DOHH2 (cell line): Measurements from ENCODE around the gene SPOP.

Source experiments
- CTCF ChIP-seq: fragments of 200-600 bp; sonication (generic); IDR thresholded peaks from one replicate; pipeline ENCODE4 v1.5.1; 2014; ENCODE audit warnings: antibody characterized with exemption, mild to moderate bottlenecking, low read depth, low read length; ENCODE audit not compliant: poor library complexity, severe bottlenecking
- EZH2phosphoT487 ChIP-seq: fragments of 200-600 bp; sonication (generic); IDR thresholded peaks from 2 replicates; pipeline ENCODE4 v1.6.1; 2017; ENCODE audit warnings: borderline replicate concordance, mild to moderate bottlenecking, antibody characterized with exemption, low read length, moderate library complexity, mixed read lengths

GRCh38 chr17:49592263-49592662 is 85.6 kb downstream of the SPOP start:
- TF ChIP-seq CTCF (no peak), EZH2phosphoT487 (no peak)
